ENCODE measurements around the gene XYLT1.

DNA sequence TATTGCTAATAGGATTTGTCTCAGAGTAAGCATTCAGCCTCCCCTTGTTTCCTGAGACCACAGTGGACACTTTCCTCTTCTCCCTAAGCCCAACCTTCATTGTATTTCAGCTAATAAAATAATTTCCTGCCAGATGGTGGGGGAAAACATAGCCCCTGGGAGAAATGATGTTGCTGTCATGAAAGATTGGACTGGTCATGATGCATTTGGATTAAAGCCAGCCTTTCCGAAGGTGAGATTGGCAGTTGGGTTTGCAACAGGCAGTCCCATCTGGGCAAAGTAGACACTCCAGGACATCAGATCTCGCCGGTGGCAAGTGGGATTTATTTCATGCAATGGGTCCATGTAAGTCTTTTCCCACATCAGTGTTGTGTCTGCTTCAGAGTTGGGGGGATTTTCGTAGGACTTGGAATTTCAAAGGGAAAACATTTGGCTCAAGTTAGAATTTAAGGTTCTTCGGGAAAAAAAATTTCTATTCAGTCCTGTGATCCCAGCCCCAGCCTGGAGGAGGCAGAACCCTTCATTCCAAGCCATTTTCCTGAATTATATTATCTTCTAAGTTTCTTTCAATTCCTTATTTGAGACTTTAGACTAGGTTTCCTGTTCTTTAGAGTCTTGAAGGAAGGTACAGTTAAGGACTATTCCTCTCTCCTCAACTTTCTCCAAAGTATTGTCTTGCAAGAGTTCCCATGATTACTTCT is 391.7 kb downstream of the XYLT1 start:
- TF ChIP-seq, protein P1, sequence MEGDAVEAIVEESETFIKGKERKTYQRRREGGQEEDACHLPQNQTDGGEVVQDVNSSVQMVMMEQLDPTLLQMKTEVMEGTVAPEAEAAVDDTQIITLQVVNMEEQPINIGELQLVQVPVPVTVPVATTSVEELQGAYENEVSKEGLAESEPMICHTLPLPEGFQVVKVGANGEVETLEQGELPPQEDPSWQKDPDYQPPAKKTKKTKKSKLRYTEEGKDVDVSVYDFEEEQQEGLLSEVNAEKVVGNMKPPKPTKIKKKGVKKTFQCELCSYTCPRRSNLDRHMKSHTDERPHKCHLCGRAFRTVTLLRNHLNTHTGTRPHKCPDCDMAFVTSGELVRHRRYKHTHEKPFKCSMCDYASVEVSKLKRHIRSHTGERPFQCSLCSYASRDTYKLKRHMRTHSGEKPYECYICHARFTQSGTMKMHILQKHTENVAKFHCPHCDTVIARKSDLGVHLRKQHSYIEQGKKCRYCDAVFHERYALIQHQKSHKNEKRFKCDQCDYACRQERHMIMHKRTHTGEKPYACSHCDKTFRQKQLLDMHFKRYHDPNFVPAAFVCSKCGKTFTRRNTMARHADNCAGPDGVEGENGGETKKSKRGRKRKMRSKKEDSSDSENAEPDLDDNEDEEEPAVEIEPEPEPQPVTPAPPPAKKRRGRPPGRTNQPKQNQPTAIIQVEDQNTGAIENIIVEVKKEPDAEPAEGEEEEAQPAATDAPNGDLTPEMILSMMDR (IDR thresholded peaks at IDR 0.05): no peak
- TF ChIP-seq POLR2A (IDR thresholded peaks at IDR 0.05): no peak
